H4 (cell line): ENCODE results near the gene HMG20B. TPM values are rescaled to one million over a fixed set of nuclear protein-coding genes. Genes with fewer than 3 reads are reported as not detected.
"Not testable (repeated sequence)": the region's sequence is repeated elsewhere in the genome, so short reads cannot be mapped to it uniquely, and the experiment has no call there.

ENCODE experiments used
- DNase-seq: peaks from one replicate; pipeline ENCODE4 v3.0.0-alpha.2; 2015; ENCODE audit warnings: low spot score
- total RNA-seq: library from RNA; depleted of rRNA; stranded (reverse); fragments of >200 nt; shearing (Covaris generic); gene quantifications from 2 replicates; pipeline ENCODE4 v1.2.3, GENCODE V29; 2014

HMG20B gene
- total RNA-seq, 1 experiment from 2014 or later = 72.2 TPM

GRCh38 chr19:3584036-3584802 is 11.5 kb downstream of the HMG20B start:
- DNase-seq = not testable (repeated sequence)

DNA sequence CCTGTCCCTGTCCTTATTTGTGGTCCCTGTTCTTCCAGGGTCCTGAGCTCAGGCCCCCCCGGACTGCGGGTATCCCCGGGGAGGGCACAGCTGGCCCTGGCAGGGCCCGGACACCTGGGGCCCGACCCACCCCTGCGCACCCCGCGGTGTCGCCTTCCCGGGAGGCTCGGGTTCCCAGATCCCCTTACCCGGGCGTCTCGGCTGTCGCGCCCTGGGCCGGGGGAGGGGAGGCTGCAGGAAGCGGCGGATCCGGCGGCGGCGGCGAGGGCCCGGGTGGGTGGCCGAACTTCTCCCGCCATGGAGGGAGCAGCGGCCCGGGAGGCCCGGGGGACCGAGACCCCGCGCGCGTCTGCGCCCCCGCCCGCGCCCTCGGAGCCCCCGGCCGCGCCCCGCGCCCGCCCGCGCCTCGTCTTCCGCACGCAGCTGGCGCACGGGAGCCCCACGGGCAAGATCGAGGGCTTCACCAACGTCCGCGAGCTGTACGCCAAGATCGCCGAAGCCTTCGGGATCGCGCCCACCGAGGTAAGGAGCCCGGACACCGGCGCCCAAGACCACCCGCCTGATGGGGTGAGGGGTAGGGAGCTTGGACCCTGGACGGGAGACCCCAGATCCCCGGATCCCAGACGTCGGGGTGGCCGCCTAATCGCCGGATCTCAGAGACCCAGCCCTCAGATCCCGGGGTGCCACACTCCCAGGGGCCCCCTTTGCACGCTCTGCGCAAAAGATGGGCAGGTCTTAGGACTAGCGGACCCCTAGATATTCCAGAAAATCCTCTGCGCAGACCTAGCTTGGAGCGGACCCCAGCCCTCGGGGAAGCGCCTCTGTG is 12.8 kb downstream of the HMG20B start, which contains the start of gene GIPC3:
Gene GIPC3 (plus strand): TSS at position 178 of the 826 bp plus-strand sequence. CDS start 120 bp downstream, at position 298.
- no peak for DNase-seq

DNA sequence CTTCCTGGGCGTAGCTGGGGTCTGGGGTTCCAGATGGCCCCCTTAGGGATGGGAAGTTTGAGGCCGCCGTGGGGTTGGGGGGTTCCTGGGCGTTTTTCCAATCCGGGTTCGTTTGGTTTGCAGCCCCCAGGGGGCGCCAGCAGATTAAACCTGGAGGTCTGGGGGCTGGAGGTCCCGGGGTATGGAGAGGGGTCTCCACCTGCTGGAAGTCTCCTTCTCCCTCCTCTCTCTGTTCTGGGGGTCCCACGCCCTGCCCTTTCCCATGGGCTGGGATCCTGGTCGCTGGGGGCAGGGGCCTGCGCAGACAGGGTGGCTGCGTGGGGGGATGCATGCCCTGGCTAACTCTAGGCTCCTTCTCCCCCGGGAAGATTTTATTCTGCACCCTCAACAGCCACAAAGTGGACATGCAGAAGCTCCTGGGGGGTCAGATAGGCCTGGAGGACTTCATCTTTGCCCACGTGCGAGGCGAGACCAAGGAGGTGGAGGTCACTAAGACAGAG is 13.4 kb downstream of the HMG20B start:
- DNase-seq = no peak

- no peak for DNase-seq
These were observed 14.1 kb downstream of the HMG20B start for GRCh38 chr19:3586707-3587346.

GRCh38 chr19:3589439-3589838 is 16.7 kb downstream of the HMG20B start:
- no peak for DNase-seq

DNA sequence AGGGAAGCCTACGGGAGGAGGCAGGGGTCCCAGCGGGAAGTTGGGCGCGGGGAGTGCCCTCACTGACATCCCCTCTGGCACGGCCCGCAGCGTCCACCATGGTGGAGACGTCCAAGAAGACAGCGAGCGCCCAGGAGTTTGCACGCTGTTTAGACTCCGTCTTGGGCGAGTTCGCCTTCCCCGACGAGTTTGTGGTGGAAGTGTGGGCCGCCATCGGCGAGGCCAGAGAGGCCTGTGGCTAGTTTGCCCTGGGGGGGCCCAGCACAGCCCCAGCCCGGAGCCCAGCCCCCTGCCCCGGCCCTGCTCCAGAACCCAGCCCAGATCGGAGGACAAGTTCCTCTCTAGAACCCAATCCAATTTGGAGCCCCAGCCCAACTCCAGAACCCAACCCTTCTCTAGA is 17.2 kb downstream of the HMG20B start:
- DNase-seq = no peak

GRCh38 chr19:3590991-3591659 is 18.4 kb downstream of the HMG20B start:
- DNase-seq = no peak

DNA sequence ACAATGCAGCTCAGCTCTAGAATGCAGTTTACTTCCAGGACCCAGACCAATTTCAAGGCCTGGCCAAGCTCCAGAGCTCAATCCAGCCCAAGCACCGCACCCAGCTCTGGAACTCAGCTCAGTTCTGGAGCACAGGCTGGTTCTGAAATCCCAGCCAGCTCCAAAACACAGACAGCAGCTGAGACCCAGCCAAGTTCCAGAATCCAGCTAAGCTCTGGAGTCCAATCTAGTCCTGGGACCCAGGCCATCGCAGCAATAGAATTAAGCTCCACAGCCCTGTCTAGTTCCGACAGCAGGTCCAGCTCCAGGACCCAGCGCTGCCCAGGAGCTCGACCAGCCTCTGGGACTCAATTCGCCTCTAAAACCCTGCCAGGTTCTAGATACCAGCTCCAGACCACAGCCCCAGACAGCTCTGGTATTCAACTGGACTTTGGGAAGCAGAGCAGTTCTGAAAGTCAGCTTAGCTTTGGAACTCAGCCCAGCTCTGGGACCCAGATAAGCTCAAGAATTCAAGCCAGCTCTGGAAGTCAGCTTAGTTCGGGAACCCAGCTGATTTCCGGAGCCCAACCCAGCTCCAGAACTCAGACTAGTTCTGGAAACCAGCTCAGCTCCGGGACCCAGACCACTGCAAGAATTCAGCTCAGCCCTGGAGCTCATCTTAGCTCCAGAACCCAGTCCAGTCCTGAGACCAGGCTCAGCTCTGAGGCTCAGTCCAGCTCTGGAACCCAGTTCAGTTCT is 19.3 kb downstream of the HMG20B start:
- DNase-seq = no peak

- no peak for DNase-seq
These were observed 20.4 kb downstream of the HMG20B start for GRCh38 chr19:3593156-3593555.

DNA sequence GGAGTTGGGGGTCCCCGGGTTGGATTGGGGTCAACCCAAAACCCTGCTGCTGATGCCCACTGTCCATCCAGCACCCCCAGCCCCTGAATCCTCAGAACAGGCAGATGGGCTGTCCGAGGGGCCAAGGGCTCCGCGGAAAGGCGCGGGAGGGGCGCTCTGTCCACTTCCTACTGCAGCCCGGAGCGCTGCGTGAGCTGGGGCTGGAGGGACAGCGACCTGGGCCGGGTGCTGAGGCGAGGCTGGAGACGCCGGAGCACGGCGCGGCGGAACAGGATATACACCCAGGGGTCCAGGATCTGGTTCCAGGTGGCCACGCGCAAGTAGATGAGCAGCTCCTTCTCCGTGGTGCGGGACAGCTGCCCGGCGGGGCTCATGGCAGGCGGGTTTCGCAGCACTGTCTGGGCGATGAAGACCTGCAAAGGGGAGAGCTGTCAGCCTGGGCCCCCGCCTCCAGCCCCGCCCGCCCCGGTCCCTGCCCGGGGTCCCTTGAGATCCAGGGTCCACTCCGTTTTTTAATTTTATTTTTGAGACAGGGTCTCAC is 22.8 kb downstream of the HMG20B start:
- DNase-seq = no peak

- no peak for DNase-seq
These were observed 27.0 kb downstream of the HMG20B start for GRCh38 chr19:3599776-3600187.

DNA sequence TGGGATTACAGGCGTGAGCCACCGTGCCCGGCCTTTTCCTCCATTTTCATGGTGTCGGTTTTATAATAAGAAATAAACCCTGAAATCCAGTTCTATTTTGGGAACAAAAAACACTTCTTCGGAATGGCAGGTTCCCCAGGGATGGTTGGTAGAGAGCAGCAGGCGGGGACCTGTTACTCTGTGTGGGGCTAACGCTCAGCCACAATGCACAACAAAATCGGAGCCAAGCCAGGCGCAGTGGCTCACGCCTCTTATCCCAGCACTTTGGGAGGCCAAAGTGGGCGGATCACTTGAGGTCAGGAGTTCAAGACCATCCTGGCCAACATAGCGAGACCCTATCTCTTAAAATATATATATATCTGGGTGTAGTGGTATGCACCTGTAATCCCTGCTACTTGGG is 28.3 kb downstream of the HMG20B start:
- no peak for DNase-seq

DNA sequence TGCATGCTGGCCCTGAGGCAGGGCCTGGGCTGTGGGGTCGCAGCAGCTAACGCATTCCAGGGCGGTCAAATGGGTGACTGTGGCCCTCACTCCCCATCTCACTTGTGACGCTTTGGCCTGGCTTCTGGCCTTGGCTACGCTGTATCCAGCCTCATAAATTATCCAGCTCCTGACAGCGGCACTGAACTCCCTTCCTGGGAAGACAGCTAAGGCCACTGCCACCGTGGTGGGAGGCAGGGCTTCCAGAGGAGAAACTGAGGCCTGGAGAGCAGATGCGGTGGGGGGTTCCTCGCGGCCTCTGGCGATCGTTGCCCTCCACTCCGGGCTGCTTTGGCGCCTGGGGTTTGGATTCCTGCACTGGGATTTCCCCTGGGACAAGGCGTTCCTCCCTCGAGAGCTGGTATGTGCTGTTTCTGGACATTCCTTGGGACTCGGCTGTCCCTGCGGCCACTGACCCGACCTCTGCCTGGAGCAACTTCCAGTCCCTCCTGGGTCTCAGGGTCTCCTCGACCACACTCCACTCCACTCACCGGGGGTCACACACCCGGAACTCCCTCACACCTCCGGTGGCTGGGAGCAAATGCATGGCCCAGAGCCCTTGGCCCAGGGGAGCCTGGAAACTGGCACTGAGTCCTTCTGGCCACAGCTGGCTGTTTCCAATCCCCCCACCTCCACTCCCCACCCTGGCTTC is 30.5 kb downstream of the HMG20B start:
- DNase-seq = no peak

- DNase-seq = no peak
These were observed 31.7 kb downstream of the HMG20B start for GRCh38 chr19:3604227-3604986.

- no peak for DNase-seq
These were observed 32.2 kb downstream of the HMG20B start for GRCh38 chr19:3604987-3605343.

GRCh38 chr19:3605361-3605760 is 32.6 kb downstream of the HMG20B start:
- DNase-seq = no peak

DNA sequence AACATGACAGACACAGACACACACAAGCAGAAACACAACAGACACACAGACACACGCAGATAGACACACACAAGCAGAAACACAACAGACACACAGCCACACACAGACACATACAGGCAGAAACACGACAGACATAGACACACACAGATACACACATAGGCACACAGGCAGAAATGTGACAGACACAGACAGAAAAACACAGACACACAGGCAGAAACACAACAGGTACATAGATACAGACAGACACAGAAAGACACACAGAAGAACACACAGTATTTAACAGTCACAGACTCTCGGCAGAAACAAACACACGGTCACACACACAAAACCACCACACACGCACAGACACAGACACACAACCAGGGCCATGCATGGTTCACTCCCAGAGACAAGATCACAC is 33.0 kb downstream of the HMG20B start:
- DNase-seq = no peak

GRCh38 chr19:3606174-3606689 is 33.5 kb downstream of the HMG20B start:
- no peak for DNase-seq

GRCh38 chr19:3606690-3607289 is 34.0 kb downstream of the HMG20B start, which contains the start of gene TBXA2R:
Gene TBXA2R (minus strand): TSS chr19:3606875. CDS start chr19:3600634, 6,241 bp downstream.
- no peak for DNase-seq
